Measurements from ENCODE around the gene AFF4.

Gene AFF4

DNA sequence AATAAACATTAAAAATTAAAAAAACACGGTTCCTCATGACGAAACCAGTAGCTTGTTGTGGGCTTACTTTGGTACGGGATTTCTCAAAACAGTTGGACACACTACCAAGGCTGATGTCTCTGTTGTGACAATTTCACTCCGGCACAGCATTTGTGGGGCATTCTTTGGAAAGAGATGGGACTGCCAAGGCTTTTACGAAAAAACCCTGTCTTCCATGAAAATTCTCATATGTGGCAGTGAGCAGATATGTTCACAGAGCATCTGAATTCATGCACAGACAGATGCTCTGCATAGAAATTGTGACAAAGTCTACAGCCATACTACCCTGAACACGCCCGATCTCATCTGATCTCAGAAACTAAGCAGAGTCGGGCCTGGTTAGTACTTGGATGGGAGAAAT, 115.2 kb downstream of the AFF4 start:
- no peak for DNase-seq

DNA sequence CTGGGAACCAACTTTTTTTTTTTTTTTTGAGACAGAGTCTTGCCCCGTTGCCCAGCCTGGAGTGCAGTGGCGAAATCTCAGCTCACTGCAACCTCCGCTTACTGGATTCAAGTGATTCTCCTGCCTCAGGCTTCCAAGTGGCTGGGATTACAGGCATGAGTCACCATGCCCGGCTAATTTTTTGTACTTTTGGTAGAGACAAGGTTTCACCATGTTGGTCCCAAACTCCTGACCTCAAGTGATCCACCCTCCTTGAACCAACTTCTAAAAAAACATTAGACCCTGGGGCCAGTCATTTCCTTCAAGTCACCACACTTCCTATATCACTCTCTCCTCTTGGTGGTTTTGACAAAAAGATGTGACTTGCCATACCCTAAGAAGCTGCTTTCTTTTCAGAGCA, 122.1 kb downstream of the AFF4 start:
- DNase-seq: no peak

DNA sequence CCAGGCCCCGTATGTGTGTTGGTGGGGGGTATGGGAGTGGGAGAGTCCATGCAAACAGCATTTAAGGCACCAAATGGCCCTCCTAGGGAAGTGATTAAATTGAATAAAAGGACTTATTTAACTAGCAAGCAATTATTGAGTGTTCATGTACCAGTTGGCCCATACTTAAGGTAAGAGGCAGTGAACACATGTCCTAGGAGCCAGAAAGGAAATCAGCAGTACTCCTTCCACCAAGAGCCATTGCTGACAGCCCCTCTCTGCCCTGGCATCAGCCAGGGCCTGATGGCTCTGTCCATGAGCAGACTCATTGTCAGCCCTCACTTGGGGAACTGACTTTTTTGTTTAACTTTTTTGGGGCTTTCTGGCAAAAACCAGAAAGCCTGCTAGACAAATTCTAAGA, 122.5 kb downstream of the AFF4 start:
- DNase-seq: no peak

- DNase-seq: no peak
These were observed 123.1 kb downstream of the AFF4 start for GRCh38 chr5:132840313-132840712.

DNA sequence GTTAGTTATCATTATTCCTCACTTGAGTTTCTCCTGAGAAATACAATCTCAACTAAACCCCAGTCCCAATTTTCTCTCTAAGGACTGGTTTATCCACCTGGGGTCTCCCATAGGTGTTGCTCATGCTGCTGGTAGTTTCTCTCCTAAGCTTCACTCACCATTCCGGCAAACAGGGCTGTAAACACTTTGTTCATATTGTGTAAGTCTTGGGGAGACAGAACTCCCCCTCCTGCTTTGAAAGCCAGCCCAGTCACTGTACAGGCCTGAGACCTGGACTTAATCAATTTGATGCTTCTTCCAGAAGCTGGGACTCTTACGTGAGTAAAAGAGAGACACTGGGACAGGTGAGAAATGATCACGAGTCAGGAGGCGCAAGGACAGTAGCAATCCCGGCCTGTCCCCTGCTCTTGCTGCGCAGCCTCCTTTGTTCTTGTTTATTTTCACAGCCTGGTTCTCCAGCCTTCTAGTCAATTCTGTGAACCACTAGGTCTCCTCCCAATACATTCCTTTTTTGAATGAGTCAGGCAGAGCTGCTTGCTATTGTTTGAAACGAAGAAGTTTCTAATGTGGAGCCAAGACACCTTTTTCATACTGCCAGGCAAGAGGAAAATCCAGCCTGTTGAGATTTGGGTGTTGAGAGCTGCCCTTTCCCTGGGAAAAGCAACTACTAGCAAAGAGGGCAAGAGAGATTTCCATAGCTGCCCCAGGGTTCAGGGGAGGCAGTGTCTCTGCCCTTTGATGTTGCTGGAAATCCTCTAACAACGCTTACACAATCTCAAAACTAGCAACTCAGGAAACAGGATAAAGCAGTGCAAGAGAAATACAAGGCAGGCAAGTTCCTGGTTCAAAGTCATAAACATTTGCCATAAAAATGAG, 123.8 kb downstream of the AFF4 start:
- DNase-seq: no peak

GRCh38 chr5:132838516-132839282, 124.7 kb downstream of the AFF4 start:
- no peak for DNase-seq

DNA sequence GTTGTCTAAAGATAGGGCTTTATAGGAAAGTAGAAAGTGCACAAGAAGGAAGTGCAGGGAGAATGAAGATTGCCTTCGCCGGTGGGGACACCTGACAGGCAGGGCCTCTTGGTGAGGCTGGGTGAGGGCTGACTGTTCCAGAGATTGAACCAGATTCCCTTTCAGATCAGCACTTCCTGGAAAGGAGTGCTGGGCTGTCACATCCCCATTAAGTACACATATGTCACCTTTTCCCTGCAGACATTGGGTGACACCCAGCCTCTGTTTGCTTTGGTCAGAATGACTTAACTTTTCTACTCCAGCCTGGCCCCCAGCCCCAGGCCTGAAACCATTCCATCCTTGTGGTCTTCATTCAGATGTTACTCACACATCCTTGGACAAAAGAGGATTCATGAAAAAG, 125.6 kb downstream of the AFF4 start:
- DNase-seq: no peak

DNA sequence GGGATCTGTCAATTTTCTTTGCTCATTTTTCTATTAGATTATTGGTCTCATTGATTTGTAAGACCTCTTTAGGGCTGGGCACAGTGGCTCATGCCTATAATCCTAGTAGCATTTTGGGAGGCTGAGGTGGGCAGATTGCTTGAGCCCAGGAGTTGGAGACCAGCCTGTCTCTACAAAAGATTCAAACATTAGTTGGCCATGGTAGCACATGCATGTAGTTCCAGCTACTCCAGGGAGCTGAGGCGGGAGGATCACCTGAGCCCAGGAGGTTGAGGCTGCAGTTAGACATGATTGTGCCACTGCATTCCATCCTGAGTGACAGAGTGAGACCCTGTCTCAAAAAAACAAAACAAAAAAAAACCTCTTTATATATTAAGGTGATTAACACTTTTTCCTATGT, 126.6 kb downstream of the AFF4 start:
- no peak for DNase-seq

DNA sequence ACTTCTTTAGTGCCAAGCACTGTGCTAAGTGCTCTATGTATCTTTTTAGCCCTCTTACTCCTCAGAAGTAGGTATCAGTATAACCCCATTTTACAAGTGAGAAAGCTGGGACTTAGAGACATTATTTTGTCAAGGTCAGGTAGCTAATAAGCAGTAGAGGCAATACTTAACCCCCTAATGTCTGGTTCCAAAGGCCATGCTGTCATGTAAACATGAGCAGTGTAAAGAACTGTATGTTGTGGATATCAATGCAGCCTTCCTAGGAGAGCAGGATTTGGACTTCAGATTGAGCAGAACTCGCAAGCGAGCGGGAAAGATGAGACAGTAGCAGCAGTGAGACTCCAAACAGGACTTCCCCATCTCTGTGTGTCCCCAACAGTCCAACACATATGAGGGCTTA, 129.4 kb downstream of the AFF4 start:
- no peak for DNase-seq

GRCh38 chr5:132832612-132833011, 130.8 kb downstream of the AFF4 start:
- DNase-seq: no peak

GRCh38 chr5:132831095-132831860, 132.2 kb downstream of the AFF4 start:
- DNase-seq: no peak

DNA sequence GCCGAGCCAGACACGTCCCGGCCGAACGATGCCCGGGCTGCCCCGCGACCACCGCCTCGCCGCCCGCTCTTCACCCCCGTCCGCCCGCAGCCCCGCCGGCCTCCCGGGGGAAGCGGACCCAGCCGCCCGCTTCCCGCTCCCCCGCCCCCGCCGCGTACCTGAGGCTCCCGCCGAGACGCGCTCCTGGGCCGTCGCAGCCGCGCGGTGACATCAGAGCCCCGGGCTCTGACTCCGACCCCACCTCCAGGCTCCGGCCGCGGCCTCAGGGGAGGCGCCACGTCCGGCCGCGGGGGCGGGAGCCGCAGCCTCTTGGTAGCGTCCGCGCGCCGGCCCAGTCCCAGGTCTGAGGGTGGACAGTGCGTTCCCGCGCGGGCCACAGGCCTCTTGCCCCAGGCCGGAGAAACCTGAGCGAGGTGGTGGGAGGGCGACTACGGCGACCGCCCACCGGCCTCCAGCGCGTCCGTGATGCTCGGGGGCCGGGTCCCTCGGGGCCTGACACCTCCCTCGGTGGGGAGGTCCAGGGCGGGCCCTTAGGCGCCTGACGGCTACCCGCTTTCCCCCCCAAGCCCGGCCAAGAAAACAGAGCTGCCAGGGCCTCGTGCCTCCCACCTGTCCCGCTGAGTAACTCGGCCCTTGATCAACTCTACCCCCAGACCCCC, 132.9 kb downstream of the AFF4 start, which contains the start of gene SHROOM1:
SHROOM1 (minus strand) TSS at position 212 of the 659 bp plus-strand sequence. CDS start 4,507 bp downstream, outside the sequence.
- peak in 1 of 2 experiments; percentile 28 for DNase-seq

DNA sequence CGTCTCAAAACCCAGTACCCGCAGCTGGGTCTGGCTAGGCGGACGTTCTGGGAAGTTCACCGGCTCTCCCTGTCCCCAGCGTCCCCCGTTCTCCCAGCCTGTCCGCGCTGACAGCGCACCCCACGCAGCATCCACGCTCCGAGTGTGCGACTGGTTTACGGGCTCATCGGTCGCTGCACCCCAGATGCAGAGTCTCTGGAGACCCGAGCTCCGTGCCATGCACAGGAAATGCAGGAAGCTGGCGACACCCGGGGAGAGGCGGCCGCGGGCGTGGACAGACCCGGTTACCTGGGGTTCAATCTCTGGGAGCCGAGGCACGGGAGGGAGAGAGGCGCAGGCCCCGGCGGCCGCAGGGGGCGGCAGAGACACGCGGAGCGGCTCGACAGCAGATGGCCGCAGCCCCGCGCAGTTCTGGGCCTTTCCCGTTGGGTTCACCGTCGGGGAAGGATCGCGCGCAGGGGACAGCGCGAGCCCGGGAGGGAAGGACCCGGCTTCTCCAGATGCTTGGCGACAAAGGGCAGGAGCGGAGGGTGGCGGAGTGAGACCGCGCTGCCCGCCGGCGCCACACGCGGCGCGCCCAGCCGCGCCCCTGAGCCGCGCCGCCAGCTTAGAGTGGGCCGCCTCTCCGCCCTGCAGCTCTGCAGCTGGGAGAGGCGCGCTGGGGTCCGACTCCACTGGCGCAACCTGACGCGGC, 133.5 kb downstream of the AFF4 start:
- DNase-seq: peak; percentile 15 to 41

- no peak for DNase-seq
These were observed 134.5 kb downstream of the AFF4 start for GRCh38 chr5:132828846-132829494.

DNA sequence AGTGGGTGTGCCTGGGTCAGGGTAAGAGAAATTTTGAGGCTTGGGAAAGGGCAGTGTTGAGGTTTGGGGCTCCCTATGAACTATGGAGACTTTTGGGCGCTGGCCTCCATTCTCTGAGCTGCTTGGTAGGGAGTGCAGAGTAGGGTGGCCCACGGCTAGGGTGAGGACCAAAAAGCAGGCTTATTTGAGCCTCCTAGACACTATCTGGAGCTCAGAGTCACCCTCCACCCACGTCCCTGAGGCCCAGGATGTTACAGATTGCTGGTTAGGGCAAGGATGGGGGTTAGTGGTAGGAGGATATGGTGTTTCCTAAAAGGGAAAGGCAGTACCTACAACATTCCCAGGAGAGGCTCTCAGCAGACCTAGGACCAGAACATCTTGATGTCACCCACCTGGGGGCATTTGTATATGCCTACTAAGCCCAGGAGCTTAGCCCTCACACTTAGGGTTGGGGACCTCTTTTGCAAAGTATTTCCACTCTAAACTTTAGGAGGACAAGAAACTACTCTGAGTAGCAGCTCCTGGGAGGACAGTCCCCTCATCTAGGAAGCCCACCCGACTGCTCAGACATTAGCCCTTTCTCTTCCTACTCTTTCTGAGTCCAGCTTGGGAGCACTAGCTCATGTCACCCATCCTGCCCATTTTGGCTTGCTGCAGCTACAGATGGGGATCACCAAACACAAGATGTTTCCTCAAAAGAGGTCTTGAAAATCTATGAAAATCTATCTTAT, 135.3 kb downstream of the AFF4 start:
- no peak for DNase-seq

GRCh38 chr5:132826424-132827082, 136.9 kb downstream of the AFF4 start:
- no peak for DNase-seq

GRCh38 chr5:132825834-132826391, 137.5 kb downstream of the AFF4 start:
- no peak for DNase-seq
